A204.1 (cell line): ENCODE data around the gene FGFR2.
"Not testable (repeated sequence)": the region's sequence is repeated elsewhere in the genome, so short reads cannot be mapped to it uniquely, and the experiment has no call there.

Experiments used
- FAIRE-seq: peaks from 2 replicates; lab custom pipeline; 2012; peaks lifted over from hg19 to GRCh38; lab: Jason Lieb, UNC

The FGFR2 gene

DNA sequence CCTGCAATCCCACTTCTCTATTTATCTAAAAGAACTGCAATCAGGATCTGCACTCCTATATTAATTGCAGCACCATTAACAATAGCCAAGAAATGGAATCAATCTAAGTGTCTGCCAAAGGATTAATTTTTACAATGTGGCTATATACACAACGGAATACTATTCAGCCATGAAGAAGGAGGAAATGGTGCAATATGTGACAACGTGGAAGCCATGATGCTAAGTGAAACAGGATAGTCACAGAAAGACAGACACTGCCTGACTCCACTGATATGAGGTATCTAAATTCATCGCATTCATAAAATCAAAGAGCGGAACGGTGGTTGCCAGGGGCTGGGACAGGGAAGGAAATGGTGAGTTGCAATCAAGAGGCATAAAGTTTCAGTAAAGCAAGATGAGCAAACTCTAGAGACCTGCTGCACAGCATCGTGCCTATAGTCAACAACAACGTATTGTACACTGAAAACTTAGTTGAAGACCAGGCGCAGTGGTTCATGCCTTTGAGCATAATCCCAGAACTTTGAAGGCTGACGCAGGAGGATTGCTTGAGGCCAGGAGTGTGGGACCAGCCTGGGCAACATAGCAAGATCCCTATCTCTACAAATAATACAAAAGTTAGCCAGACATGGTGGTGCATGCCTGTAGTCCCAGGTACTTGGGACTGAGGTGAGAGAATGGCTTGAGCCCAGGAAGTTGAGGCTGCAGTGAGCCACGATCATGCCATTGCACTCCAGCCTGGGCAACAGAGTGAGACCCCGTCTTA lies 76.3 kb downstream of the FGFR2 start:
- no peak for FAIRE-seq

- FAIRE-seq: not testable (repeated sequence)
Measured at GRCh38 chr10:121520526-121520925, 77.7 kb downstream of the FGFR2 start.

DNA sequence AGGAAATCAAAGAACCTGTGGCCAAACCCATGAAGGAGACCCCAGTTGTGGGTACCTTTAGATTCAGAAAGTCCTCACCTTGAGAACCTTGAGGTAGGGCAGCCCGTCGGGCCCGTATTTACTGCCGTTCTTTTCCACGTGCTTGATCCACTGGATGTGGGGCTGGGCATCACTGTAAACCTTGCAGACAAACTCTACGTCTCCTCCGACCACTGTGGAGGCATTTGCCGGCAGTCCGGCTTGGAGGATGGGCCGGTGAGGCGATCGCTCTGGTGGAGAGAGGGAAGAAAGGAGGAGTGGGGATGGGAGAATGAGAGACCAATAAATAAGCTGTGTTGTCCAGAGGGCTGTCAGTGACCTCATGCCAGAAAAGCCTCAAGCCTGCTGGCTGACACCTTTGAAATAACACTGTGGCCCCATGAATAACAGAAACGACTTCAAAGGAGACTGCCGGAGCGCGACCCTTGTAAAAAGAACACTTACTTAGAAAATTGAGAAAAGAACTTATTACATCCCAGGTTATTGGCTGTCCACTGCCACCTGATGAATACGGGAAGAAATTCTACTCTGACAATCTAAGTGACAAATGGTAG lies 78.2 kb downstream of the FGFR2 start:
- no peak for FAIRE-seq

DNA sequence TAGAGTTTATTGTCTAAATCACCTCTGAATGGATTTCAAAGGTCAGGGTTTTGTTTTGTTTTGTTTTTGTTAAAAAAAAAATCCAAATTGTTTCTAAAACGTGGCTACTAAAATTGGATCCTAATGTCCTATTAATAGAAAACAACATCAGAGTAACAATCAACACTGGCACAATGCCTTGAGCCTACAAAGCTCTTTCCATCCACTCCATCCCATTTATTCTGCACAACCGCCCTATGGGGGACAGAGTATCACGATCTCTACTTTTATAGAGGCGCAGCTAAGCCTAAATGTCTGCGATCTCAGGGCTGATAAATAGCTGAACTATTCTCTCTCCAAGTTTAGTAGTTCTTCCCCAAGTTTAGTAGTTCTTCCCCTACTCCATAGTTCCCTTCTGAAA lies 78.8 kb downstream of the FGFR2 start:
- no peak for FAIRE-seq

- no peak for FAIRE-seq
Measured at GRCh38 chr10:121518333-121518732, 79.9 kb downstream of the FGFR2 start.

GRCh38 chr10:121516093-121516865 lies 82.0 kb downstream of the FGFR2 start:
- no peak for FAIRE-seq

- no peak for FAIRE-seq
Measured at GRCh38 chr10:121514141-121514865, 83.9 kb downstream of the FGFR2 start.

DNA sequence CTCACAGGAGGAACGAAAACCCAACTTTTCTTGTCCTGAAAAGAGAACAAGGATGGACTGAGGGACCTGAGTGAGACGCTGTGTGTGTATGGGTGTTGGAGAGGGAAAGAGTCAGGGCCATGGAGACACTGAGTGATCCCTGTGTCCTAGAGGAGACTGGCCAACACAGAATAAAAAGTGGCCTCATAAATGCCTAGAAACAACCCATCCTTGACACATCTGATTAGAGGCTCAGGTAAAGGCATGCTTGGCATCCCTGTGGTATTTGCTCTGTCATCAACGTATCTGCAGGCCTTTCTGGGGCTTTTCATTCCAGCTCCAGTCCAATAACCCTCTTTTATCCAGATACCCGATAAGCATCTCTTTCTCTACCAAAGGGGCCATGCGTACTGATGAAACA lies 86.3 kb downstream of the FGFR2 start:
- no peak for FAIRE-seq

DNA sequence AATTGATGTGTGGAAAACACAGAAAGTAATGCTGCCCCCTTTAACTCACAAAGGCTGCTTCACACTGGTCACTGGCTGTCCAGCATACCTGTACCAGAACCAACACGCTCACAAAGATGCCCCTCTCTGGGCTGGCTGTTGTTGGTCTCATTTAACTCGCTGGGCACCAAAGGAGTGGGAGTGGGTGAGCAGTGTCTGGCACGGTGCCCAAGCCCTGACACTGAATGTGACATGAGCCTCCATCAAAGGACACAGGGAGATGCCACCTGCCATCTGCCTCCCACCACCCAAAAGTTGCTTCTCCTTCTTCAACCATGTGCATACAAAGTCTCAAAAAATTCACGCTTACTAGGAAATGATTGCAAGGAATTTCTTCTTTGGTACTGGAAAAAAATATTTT lies 86.8 kb downstream of the FGFR2 start:
- no peak for FAIRE-seq

GRCh38 chr10:121510201-121510771 lies 88.0 kb downstream of the FGFR2 start:
- FAIRE-seq: no peak

DNA sequence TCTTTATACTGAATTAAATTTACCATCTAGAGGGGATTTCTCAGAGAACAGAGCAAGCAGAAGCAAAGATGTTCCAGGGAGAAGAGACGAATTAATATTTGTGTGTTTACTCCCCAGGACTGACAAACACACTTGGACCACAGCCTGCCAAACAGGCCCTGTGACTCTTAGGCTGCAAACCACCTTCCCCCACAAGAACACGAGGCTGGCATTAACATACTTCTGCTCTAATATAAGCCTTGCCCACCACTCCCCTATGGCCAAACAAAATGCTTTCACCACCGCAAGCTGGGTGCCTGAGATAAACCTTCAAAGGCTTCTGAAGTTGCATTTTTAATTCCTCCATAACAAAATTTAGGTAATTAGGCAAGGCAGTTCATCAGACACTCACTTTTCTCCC lies 88.4 kb downstream of the FGFR2 start:
- no peak for FAIRE-seq

- FAIRE-seq: no peak
Measured at GRCh38 chr10:121509112-121509511, 89.1 kb downstream of the FGFR2 start.

DNA sequence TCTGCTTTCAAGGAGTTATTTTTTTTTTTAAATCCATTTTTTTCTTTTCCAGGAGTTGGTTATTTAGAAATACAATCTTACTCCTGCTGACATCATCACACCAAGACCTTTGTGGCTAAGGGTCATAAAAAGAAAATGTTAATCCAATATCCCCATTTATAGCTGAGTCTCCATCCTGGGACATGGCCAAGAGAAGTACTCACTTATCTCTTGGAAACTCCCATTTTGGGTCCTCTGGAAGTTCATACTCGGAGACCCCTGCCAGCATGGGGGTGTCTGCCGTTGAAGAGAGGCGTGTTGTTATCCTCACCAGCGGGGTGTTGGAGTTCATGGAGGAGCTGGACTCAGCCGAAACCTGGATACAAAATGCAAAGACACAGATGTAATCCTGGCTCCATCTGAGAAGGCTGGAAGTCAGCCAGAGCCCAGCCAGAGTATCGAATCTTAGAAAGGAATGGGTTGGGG lies 94.6 kb downstream of the FGFR2 start:
- FAIRE-seq: no peak

DNA sequence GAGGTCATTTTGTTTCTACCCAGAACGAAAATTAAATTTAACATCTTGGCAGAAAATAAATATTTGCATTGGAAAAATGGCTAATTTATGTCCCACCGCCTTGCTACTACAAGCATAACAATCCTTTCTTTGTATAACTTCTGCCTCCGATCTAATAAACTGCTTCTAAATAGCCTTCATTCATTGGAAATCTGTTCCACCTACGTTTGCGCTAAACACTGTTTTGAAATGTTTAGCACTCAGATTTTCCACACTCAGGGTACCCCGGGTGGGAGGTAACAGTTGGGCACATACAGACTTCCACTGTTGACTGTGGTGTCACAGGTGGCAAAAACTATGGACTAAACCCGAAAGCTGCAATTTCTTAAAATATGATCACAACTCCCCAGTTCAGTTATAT lies 96.4 kb downstream of the FGFR2 start:
- FAIRE-seq: no peak

GRCh38 chr10:121500701-121501332 lies 97.4 kb downstream of the FGFR2 start:
- no peak for FAIRE-seq

- FAIRE-seq: no peak
Measured at GRCh38 chr10:121497513-121498470, 100.5 kb downstream of the FGFR2 start.

GRCh38 chr10:121495719-121496118 lies 102.5 kb downstream of the FGFR2 start:
- FAIRE-seq: no peak

GRCh38 chr10:121494296-121494695 lies 103.9 kb downstream of the FGFR2 start:
- FAIRE-seq: no peak

- FAIRE-seq: no peak
Measured at GRCh38 chr10:121493521-121493920, 104.7 kb downstream of the FGFR2 start.

- FAIRE-seq: no peak
Measured at GRCh38 chr10:121490871-121491519, 107.2 kb downstream of the FGFR2 start.
